ENCODE data around the gene LPAR1. TPM values are rescaled to one million over a fixed set of nuclear protein-coding genes. Genes with fewer than 3 reads are reported as not detected.
A peak's percentile ranks its signal among the peaks of the same experiment; 100 is the strongest.

The LPAR1 gene
- total RNA-seq, 5 donors from 2014 or later (not counting 1 experiment from before 2014, with no cell fraction given): 0.26 to 0.47 (median 0.41) TPM; not detected in 2

DNA sequence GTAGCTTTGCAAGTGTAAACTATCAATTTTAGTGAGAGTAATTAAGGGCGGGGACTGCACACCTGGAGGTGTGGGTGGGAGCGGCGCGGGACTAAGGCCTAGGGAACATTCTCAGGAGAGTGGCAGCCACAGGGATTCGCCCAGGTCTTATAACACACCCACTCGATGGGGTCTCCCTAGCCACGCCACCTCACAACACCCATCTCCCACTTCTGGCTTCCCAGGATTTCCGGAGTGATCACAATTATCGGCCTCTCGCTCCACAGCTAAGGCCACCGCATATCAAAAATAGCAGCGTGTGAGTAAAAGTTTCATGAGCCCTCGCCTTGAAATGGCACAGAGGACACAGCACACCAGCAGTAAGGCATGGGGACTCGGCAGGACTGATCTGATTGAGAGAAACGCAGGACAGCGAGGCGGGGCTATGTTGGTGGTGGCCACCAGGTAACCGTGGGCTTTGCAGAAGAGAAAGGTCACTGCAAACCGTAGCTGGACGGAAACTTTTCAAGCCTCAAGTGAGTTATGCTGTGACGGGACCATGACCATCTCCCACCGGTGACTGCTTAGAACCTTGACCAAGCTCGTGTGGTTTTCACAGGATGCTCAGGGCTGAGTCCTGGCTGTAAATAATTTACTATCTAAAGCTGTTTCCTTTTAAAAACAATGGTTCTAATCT is 1.1 kb upstream of the LPAR1 start:
- Mint-ChIP-seq H3K27me3 (peaks cover 40 to 41% of the 10 kb centered on the region in 2 donors), H3K4me1 (peaks cover 9 to 13% (median 12%) of the 10 kb centered on the region in 3 donors), H3K9me3 (no peaks in the 10 kb centered on the region), H3K27ac (no peak overlapping the region), H3K36me3 (no peaks in the 10 kb centered on the region), H3K4me3 (peak overlapping the region; percentile 45 to 67 (median 51))
- H3K4me1 ChIP-seq (ENCODE audit: control insufficient read depth in 1 of 2, extremely low read depth in 1 of 2, insufficient read depth in 2 of 2, low read length in 2 of 2): peaks cover 0 to 3% of the 10 kb centered on the region in 2 experiments
- no peaks in the 10 kb centered on the region for H3K36me3 ChIP-seq (ENCODE audit: control insufficient read depth in 2 of 2, extremely low read depth in 1 of 2, insufficient read depth in 1 of 2, low read length in 1 of 2)
- ChIA-PET POLR2A (no interaction called here), CTCF (no interaction called here)
- H3K27ac ChIP-seq (ENCODE audit: low read length): no peak overlapping the region
- WGBS (ENCODE audit: insufficient coverage): 48% methylated on average over 18 of the region's 23 CpGs
- H3K27me3 ChIP-seq (replicated peaks in 1 of 2; ENCODE audit: control insufficient read depth in 2 of 2, extremely low read depth in 1 of 2, insufficient read depth in 2 of 2, low read length in 1 of 2): peaks cover 14 to 23% of the 10 kb centered on the region in 2 experiments
- DNase-seq (no peak), ATAC-seq (replicated peaks in 1 of 4) (no peak)
- H3K9me3 ChIP-seq: no peaks in the 10 kb centered on the region
- H3K4me3 ChIP-seq (ENCODE audit: control insufficient read depth in 1 of 2, extremely low read depth in 1 of 2, low read length in 1 of 2): peak overlapping the region in 1 of 2 donors; percentile 46

DNA sequence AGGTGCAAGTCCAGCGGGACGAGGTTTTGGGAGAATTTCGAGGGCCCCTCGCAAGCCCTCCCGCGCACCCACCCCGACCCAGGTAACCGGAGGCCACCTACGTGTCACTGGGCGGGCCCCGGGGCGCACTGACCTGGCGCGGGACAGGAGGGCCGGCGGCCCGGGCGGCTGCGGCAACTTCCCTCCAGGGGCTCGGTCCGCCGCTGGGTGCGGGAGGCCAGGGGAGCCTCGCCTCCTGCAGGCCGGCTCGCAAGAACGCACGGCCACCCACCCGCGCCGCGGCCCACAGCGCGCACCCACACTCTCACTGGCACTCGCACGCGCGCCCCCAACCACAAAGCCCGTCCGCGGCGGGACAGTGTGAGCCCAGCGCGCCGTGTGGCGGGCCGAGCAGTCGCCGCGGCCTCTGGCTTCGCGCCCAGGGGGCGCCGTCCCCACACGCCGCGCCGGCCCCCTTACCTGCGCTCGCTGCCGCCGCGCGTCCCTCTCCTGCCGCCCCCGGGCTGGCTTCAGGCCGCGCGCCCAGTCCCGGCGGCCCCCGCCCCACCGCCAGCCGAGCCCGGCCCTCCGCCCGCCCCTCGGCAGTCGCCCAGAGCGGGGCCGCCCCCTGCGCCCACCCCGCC is 451 bp downstream of the LPAR1 start:
- H3K9me3 ChIP-seq: no peaks in the 10 kb centered on the region
- H3K27me3 Mint-ChIP-seq: peaks cover 40 to 41% of the 10 kb centered on the region in 2 donors
- H3K27ac Mint-ChIP-seq: no peak overlapping the region
- ChIA-PET POLR2A (no interaction called here), CTCF (no interaction called here)
- H3K4me1 Mint-ChIP-seq: peaks cover 9 to 13% (median 12%) of the 10 kb centered on the region in 3 donors
- no peak for DNase-seq
- H3K36me3 Mint-ChIP-seq: no peaks in the 10 kb centered on the region
- H3K4me3 ChIP-seq (ENCODE audit: control insufficient read depth in 1 of 2, extremely low read depth in 1 of 2, low read length in 1 of 2): peak overlapping the region in 1 of 2 donors; percentile 10
- H3K4me1 ChIP-seq (ENCODE audit: control insufficient read depth in 1 of 2, extremely low read depth in 1 of 2, insufficient read depth in 2 of 2, low read length in 2 of 2): peaks cover 0 to 3% of the 10 kb centered on the region in 2 experiments
- peaks cover 14 to 23% of the 10 kb centered on the region in 2 experiments for H3K27me3 ChIP-seq (replicated peaks in 1 of 2; ENCODE audit: control insufficient read depth in 2 of 2, extremely low read depth in 1 of 2, insufficient read depth in 2 of 2, low read length in 1 of 2)
- H3K9me3 Mint-ChIP-seq: no peaks in the 10 kb centered on the region
- ATAC-seq (replicated peaks in 1 of 4): no peak
- WGBS (ENCODE audit: insufficient coverage): 2% methylated on average over 81 of the region's 83 CpGs
- no peaks in the 10 kb centered on the region for H3K36me3 ChIP-seq (ENCODE audit: control insufficient read depth in 2 of 2, extremely low read depth in 1 of 2, insufficient read depth in 1 of 2, low read length in 1 of 2)
- no peak overlapping the region for H3K27ac ChIP-seq (ENCODE audit: low read length)
- H3K4me3 Mint-ChIP-seq: peak overlapping the region in 1 of 3 donors; percentile 43

GRCh38 chr9:111037356-111037707 is 938 bp downstream of the LPAR1 start:
- Mint-ChIP-seq H3K36me3 (no peaks in the 10 kb centered on the region), H3K4me3 (peak overlapping the region in 2 of 3 donors; percentile 18 to 43), H3K4me1 (peaks cover 9 to 13% (median 12%) of the 10 kb centered on the region in 3 donors), H3K9me3 (no peaks in the 10 kb centered on the region), H3K27ac (no peak overlapping the region), H3K27me3 (peaks cover 42 to 44% of the 10 kb centered on the region in 2 donors)
- H3K27ac ChIP-seq (ENCODE audit: low read length): no peak overlapping the region
- no peak for ATAC-seq (replicated peaks in 1 of 4)
- DNase-seq: no peak
- CTCF ChIA-PET: no interaction called here
- POLR2A ChIA-PET: no interaction called here
- peaks cover 14 to 23% of the 10 kb centered on the region in 2 experiments for H3K27me3 ChIP-seq (replicated peaks in 1 of 2; ENCODE audit: control insufficient read depth in 2 of 2, extremely low read depth in 1 of 2, insufficient read depth in 2 of 2, low read length in 1 of 2)
- peak overlapping the region in 1 of 2 donors; percentile 5 for H3K4me3 ChIP-seq (ENCODE audit: control insufficient read depth in 1 of 2, extremely low read depth in 1 of 2, low read length in 1 of 2)
- WGBS (ENCODE audit: insufficient coverage): 17% methylated on average over 11 of the region's 13 CpGs
- H3K36me3 ChIP-seq (ENCODE audit: control insufficient read depth in 2 of 2, extremely low read depth in 1 of 2, insufficient read depth in 1 of 2, low read length in 1 of 2): no peaks in the 10 kb centered on the region
- peaks cover 0 to 3% of the 10 kb centered on the region in 2 experiments for H3K4me1 ChIP-seq (ENCODE audit: control insufficient read depth in 1 of 2, extremely low read depth in 1 of 2, insufficient read depth in 2 of 2, low read length in 2 of 2)
- no peaks in the 10 kb centered on the region for H3K9me3 ChIP-seq

DNA sequence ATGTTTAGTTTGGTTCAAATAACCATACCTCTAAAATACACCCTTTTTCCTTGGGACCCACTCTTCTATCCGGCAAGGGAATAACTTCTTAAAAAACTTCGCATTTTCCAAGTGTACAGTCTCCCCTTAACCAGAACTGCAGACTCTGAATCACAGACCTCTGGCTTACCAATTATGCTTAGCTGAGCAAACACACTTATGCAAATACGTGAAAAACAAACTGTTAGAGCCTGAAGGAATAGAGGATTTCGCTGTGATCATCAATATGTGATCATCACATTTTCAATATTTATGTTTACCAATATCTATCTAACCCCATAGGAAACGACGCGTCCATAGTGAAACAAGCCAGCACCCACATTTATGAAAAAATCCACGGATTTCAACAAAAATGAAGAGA is 1.3 kb downstream of the LPAR1 start:
- no peak for ATAC-seq (replicated peaks in 1 of 4)
- Mint-ChIP-seq H3K27ac (no peak overlapping the region), H3K4me3 (peak overlapping the region in 2 of 3 donors; percentile 18 to 43), H3K36me3 (no peaks in the 10 kb centered on the region), H3K27me3 (peaks cover 44 to 48% of the 10 kb centered on the region in 2 donors), H3K4me1 (peaks cover 9 to 13% (median 12%) of the 10 kb centered on the region in 3 donors), H3K9me3 (no peaks in the 10 kb centered on the region)
- DNase-seq: no peak
- ChIA-PET CTCF (no interaction called here), POLR2A (no interaction called here)
- 31% methylated on average over 6 of the region's 8 CpGs for WGBS (ENCODE audit: insufficient coverage)
- H3K36me3 ChIP-seq (ENCODE audit: control insufficient read depth in 2 of 2, extremely low read depth in 1 of 2, insufficient read depth in 1 of 2, low read length in 1 of 2): no peaks in the 10 kb centered on the region
- H3K4me3 ChIP-seq (ENCODE audit: control insufficient read depth in 1 of 2, extremely low read depth in 1 of 2, low read length in 1 of 2): no peak overlapping the region
- peaks cover 0 to 3% of the 10 kb centered on the region in 2 experiments for H3K4me1 ChIP-seq (ENCODE audit: control insufficient read depth in 1 of 2, extremely low read depth in 1 of 2, insufficient read depth in 2 of 2, low read length in 2 of 2)
- peaks cover 14 to 23% of the 10 kb centered on the region in 2 experiments for H3K27me3 ChIP-seq (replicated peaks in 1 of 2; ENCODE audit: control insufficient read depth in 2 of 2, extremely low read depth in 1 of 2, insufficient read depth in 2 of 2, low read length in 1 of 2)
- no peak overlapping the region for H3K27ac ChIP-seq (ENCODE audit: low read length)
- no peaks in the 10 kb centered on the region for H3K9me3 ChIP-seq

DNA sequence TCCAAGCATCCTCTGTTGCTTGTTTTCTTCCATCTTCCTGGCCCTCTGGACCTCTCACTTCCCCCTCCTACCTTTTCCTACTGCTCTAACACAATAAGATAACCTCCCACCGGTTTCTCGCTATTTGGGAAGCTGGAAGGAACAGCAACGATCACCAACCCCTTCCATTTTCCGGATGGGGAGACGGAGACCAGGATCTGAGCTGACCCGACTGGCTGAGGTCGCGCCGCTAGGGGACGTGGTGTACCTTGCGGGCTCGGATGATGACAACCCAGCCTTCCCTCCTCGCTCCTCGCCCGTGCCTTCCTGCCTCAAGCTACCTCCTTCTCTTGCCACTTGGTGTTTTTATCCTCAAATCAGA is 1.9 kb downstream of the LPAR1 start:
- H3K36me3 Mint-ChIP-seq: no peaks in the 10 kb centered on the region
- POLR2A ChIA-PET: no interaction called here
- ATAC-seq (replicated peaks in 1 of 4) (no peak), DNase-seq (no peak)
- H3K4me3 Mint-ChIP-seq: no peak overlapping the region
- H3K27me3 Mint-ChIP-seq: peaks cover 44 to 48% of the 10 kb centered on the region in 2 donors
- peaks cover 9 to 13% (median 12%) of the 10 kb centered on the region in 3 donors for H3K4me1 Mint-ChIP-seq
- no peaks in the 10 kb centered on the region for H3K9me3 ChIP-seq
- no peaks in the 10 kb centered on the region for H3K36me3 ChIP-seq (ENCODE audit: control insufficient read depth in 2 of 2, extremely low read depth in 1 of 2, insufficient read depth in 1 of 2, low read length in 1 of 2)
- H3K9me3 Mint-ChIP-seq: no peaks in the 10 kb centered on the region
- H3K4me3 ChIP-seq (ENCODE audit: control insufficient read depth in 1 of 2, extremely low read depth in 1 of 2, low read length in 1 of 2): no peak overlapping the region
- whole genome bisulfite sequencing (ENCODE audit: insufficient coverage): 37% methylated on average over 12 of the region's 15 CpGs
- H3K27me3 ChIP-seq (replicated peaks in 1 of 2; ENCODE audit: control insufficient read depth in 2 of 2, extremely low read depth in 1 of 2, insufficient read depth in 2 of 2, low read length in 1 of 2): peaks cover 14 to 23% of the 10 kb centered on the region in 2 experiments
- H3K27ac Mint-ChIP-seq: no peak overlapping the region
- CTCF ChIA-PET: interaction anchor here in 1 of 2 donors (0.6 kb wide), 1 partner anchor 27 kb away, joined by 3 read pairs; no protein-coding TSS in a partner anchor
- peaks cover 0 to 3% of the 10 kb centered on the region in 2 experiments for H3K4me1 ChIP-seq (ENCODE audit: control insufficient read depth in 1 of 2, extremely low read depth in 1 of 2, insufficient read depth in 2 of 2, low read length in 2 of 2)
- H3K27ac ChIP-seq (ENCODE audit: low read length): no peak overlapping the region

DNA sequence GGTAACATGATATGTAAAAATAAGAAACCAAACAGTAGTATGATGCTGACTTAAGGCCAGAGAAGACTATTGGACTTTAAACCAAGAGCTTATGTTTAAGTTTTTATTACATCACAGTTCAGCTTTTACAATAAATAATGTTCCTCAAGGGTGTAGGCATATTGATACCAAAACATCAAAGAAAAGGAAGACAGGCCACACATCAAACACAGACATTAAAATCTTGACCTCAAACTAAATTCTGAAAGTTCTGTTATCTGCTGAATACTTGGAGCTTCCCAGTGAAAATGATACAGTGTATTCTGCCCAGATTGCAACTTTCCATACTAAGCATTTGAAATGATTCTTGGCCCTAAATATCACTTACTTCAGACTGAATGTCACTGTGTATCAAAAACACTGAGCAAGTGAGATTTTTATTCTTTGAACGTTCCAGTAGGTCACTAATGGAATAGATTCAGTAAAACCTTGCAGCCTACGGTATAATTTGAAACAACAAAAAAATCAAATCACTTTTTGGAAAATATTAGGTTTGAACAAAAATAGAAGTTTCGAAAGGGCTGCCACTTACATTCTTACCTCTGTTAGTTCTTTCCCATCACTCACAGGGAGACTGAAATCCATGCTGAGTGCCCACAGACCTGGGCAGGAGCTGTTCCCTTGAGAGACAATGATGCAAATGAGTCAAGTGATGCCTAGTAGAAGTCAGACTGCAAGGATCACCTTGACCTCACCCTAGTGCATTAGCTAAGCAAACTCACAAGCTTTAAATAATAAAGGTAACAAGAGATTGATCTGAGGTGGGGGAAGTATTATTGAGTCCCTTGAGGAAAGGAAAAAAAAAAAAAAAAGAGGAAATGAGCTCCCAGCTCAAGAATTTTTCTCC is 2.5 kb downstream of the LPAR1 start:
- Histone ChIP-seq H3K4me3 (ENCODE audit: control insufficient read depth in 1 of 2, extremely low read depth in 1 of 2, low read length in 1 of 2) (no peak overlapping the region), H3K27me3 (replicated peaks in 1 of 2; ENCODE audit: control insufficient read depth in 2 of 2, extremely low read depth in 1 of 2, insufficient read depth in 2 of 2, low read length in 1 of 2) (peaks cover 12 to 23% of the 10 kb centered on the region in 2 experiments), H3K9me3 (no peaks in the 10 kb centered on the region), H3K27ac (ENCODE audit: low read length) (no peak overlapping the region), H3K4me1 (ENCODE audit: control insufficient read depth in 1 of 2, extremely low read depth in 1 of 2, insufficient read depth in 2 of 2, low read length in 2 of 2) (peaks cover 0 to 3% of the 10 kb centered on the region in 2 experiments), H3K36me3 (ENCODE audit: control insufficient read depth in 2 of 2, extremely low read depth in 1 of 2, insufficient read depth in 1 of 2, low read length in 1 of 2) (no peaks in the 10 kb centered on the region)
- no peak overlapping the region for H3K27ac Mint-ChIP-seq
- DNase-seq (no peak), ATAC-seq (replicated peaks in 1 of 4) (no peak)
- peaks cover 9 to 13% (median 12%) of the 10 kb centered on the region in 3 donors for H3K4me1 Mint-ChIP-seq
- H3K36me3 Mint-ChIP-seq: no peaks in the 10 kb centered on the region
- ChIA-PET POLR2A (no interaction called here), CTCF (interaction anchor here in 1 of 2 donors (0.6 kb wide), 1 partner anchor 27 kb away, joined by 3 read pairs; no protein-coding TSS in a partner anchor)
- no peaks in the 10 kb centered on the region for H3K9me3 Mint-ChIP-seq
- H3K27me3 Mint-ChIP-seq: peaks cover 44 to 48% of the 10 kb centered on the region in 2 donors
- no CpG with 5 or more reads among the region's 3 CpGs for WGBS (ENCODE audit: insufficient coverage)
- H3K4me3 Mint-ChIP-seq: no peak overlapping the region
